DOHH2 (cell line): Measurements from ENCODE around the gene ETS1.

ENCODE experiments used
- H3F3A ChIP-seq: fragments of 200-600 bp; sonication (generic), shearing (Covaris generic); 2 replicates; pipeline ENCODE4 v1.6.0; 2016; ENCODE audit warnings: antibody characterized with exemption, mild to moderate bottlenecking; ENCODE audit not compliant: control insufficient read depth, insufficient read depth
- H3K27ac ChIP-seq: fragments of 200-600 bp; sonication (generic); 2 replicates; pipeline ENCODE4 v1.5.1; 2014; ENCODE audit warnings: low read depth, mild to moderate bottlenecking, low read length, moderate library complexity
- H3K27me3 ChIP-seq: fragments of 200-600 bp; sonication (generic); 2 replicates; pipeline ENCODE4 v1.6.1; 2014; ENCODE audit warnings: mild to moderate bottlenecking, low read length, mixed read lengths; ENCODE audit not compliant: control insufficient read depth
- H3K36me3 ChIP-seq: fragments of 200-600 bp; sonication (generic); 2 replicates; pipeline ENCODE4 v1.6.1; 2014; ENCODE audit warnings: mild to moderate bottlenecking, low read length, moderate library complexity, mixed read lengths; ENCODE audit not compliant: control insufficient read depth
- H3K4me1 ChIP-seq: fragments of 200-600 bp; sonication (generic); 2 replicates; pipeline ENCODE4 v1.6.1; 2014; ENCODE audit warnings: mild to moderate bottlenecking, low read length, mixed read lengths; ENCODE audit not compliant: control insufficient read depth
- H3K4me2 ChIP-seq: fragments of 200-600 bp; sonication (generic); 2 replicates; pipeline ENCODE4 v1.6.0; 2014; ENCODE audit warnings: mild to moderate bottlenecking, low read length, moderate library complexity
- H3K4me3 ChIP-seq: fragments of 200-600 bp; sonication (generic); 2 replicates; pipeline ENCODE4 v1.5.1; 2014; ENCODE audit warnings: mild to moderate bottlenecking, low read length, mixed read lengths
- H3K79me2 ChIP-seq: fragments of 200-600 bp; sonication (generic); 2 replicates; pipeline ENCODE4 v1.6.1; 2014; ENCODE audit warnings: mild to moderate bottlenecking, low read length, mixed read lengths; ENCODE audit not compliant: control insufficient read depth
- H3K9me2 ChIP-seq: fragments of 200-600 bp; sonication (generic); replicated peaks from 2 replicates; pipeline ENCODE4 v1.6.1; 2014; ENCODE audit warnings: mild to moderate bottlenecking, low read length, mixed read lengths; ENCODE audit not compliant: control insufficient read depth
- H3K9me3 ChIP-seq: fragments of 200-600 bp; sonication (generic); 2 replicates; pipeline ENCODE4 v1.6.1; 2014; ENCODE audit warnings: antibody characterized with exemption, low read length, mixed read lengths; ENCODE audit not compliant: control insufficient read depth, insufficient read depth
- H4K20me1 ChIP-seq: fragments of 200-600 bp; sonication (generic); 2 replicates; pipeline ENCODE4 v1.6.0; 2014; ENCODE audit warnings: low read depth, mild to moderate bottlenecking, antibody characterized with exemption, low read length, moderate library complexity; ENCODE audit not compliant: control insufficient read depth, insufficient read depth
- CTCF ChIP-seq: fragments of 200-600 bp; sonication (generic); IDR thresholded peaks from one replicate; pipeline ENCODE4 v1.5.1; 2014; ENCODE audit warnings: antibody characterized with exemption, mild to moderate bottlenecking, low read depth, low read length; ENCODE audit not compliant: poor library complexity, severe bottlenecking
- EZH2phosphoT487 ChIP-seq: fragments of 200-600 bp; sonication (generic); IDR thresholded peaks from 2 replicates; pipeline ENCODE4 v1.6.1; 2017; ENCODE audit warnings: borderline replicate concordance, mild to moderate bottlenecking, antibody characterized with exemption, low read length, moderate library complexity, mixed read lengths

ETS1 gene

GRCh38 chr11:128618603-128619002 lies 31.2 kb upstream of the ETS1 start:
- no peaks in the 10 kb centered on the region for H4K20me1 ChIP-seq
- H3F3A ChIP-seq = peaks cover 19% of the 10 kb centered on the region
- H3K27ac ChIP-seq = no peak overlapping the region
- no peaks in the 10 kb centered on the region for H3K79me2 ChIP-seq
- no peaks in the 10 kb centered on the region for H3K9me2 ChIP-seq
- no peak overlapping the region for H3K4me2 ChIP-seq
- TF ChIP-seq CTCF = no peak
- no peak for TF ChIP-seq EZH2phosphoT487
- no peaks in the 10 kb centered on the region for H3K27me3 ChIP-seq
- H3K9me3 ChIP-seq = no peaks in the 10 kb centered on the region
- no peaks in the 10 kb centered on the region; the same call in 1 of the 2 replicates for H3K36me3 ChIP-seq
- peaks cover 100% of the 10 kb centered on the region for H3K4me1 ChIP-seq
- H3K4me3 ChIP-seq = no peak overlapping the region

GRCh38 chr11:128616161-128616560 lies 28.8 kb upstream of the ETS1 start:
- H3F3A ChIP-seq = peaks cover 36% of the 10 kb centered on the region
- H3K27ac ChIP-seq = no peak overlapping the region
- no peaks in the 10 kb centered on the region; the same call in 1 of the 2 replicates for H3K36me3 ChIP-seq
- H3K79me2 ChIP-seq = no peaks in the 10 kb centered on the region
- H3K4me3 ChIP-seq = no peak overlapping the region
- H4K20me1 ChIP-seq = no peaks in the 10 kb centered on the region
- no peak overlapping the region for H3K4me2 ChIP-seq
- H3K27me3 ChIP-seq = no peaks in the 10 kb centered on the region
- H3K4me1 ChIP-seq = peaks cover 100% of the 10 kb centered on the region
- H3K9me3 ChIP-seq = no peaks in the 10 kb centered on the region
- no peaks in the 10 kb centered on the region for H3K9me2 ChIP-seq
- no peak for TF ChIP-seq CTCF
- no peak for TF ChIP-seq EZH2phosphoT487

- TF ChIP-seq EZH2phosphoT487 (no peak), CTCF (no peak)
- Histone ChIP-seq H3K27me3 (no peaks in the 10 kb centered on the region), H3K4me1 (peaks cover 99% of the 10 kb centered on the region), H3K4me3 (no peak overlapping the region), H3K4me2 (no peak overlapping the region), H3K9me3 (no peaks in the 10 kb centered on the region), H3K36me3 (no peaks in the 10 kb centered on the region; the same call in none of the 2 replicates), H3K27ac (no peak overlapping the region), H3K79me2 (no peaks in the 10 kb centered on the region), H4K20me1 (no peaks in the 10 kb centered on the region), H3K9me2 (no peaks in the 10 kb centered on the region), H3F3A (peaks cover 33% of the 10 kb centered on the region)
These were observed 28.3 kb upstream of the ETS1 start for GRCh38 chr11:128615612-128616011.

- Histone ChIP-seq H3K4me3 (no peak overlapping the region), H3K79me2 (no peaks in the 10 kb centered on the region), H3K36me3 (peaks cover 3% of the 10 kb centered on the region), H3K4me1 (peaks cover 99% of the 10 kb centered on the region), H3K4me2 (peak overlapping the region; percentile 79; the same call in 1 of the 2 replicates), H4K20me1 (no peaks in the 10 kb centered on the region), H3F3A (peaks cover 36% of the 10 kb centered on the region), H3K27me3 (no peaks in the 10 kb centered on the region), H3K27ac (peak overlapping the region; percentile 100), H3K9me3 (no peaks in the 10 kb centered on the region), H3K9me2 (no peaks in the 10 kb centered on the region)
- TF ChIP-seq CTCF = no peak
- no peak for TF ChIP-seq EZH2phosphoT487
These were observed 27.7 kb upstream of the ETS1 start for GRCh38 chr11:128615076-128615475.
